ENCODE data around the gene SEPSECS. TPM values are rescaled to one million over a fixed set of nuclear protein-coding genes. Genes with fewer than 3 reads are reported as not detected.

The SEPSECS gene
- total and polyA plus RNA-seq, 2 donors (not counting 1 experiment from before 2014, with no cell fraction given), result 5.9 to 12.4 TPM

DNA sequence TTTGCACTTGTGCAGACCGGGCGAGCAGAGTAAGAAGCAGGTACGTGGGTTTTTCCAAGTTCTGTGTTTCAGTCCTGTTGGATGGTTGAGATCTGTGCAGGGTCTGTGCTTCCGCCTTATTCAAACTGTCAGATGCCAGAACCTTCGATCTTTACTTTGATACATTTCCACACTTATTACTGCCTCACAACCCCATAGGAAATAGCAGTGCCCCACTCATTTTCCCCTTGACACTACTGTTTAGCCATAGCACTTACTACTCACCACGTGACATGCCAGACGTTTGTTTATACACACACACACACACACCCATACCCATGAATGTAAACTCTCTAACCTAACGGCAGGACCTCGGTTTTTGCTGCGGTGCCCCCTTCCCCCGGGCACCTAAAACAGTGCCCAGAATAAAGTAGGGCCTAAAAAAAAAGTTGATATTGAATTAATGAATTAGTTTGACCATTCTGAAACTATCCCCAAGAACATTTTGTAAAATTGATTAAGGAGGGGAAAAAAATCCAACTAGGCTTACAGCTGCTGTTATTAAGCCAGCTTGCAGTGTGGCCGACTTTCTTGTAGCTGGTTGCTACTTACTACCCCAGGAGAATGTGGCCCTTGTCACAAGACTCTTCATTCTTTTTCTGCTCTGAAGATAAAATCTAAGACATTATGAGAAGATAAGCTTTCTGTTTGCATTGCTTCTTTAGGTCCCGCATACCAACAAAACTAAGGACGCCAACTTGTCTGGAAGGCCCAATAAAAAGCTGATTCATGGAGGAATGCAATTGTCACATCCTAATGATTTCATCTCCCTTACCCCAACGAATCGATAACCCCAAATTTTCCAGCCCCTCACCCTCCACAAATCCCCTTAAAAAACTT, 704 bp upstream of the SEPSECS start:
- TF ChIP-seq EZH2 (IDR thresholded peaks at IDR 0.05; ENCODE audit: low read length, missing control alignments), result no peak
- TF ChIP-seq, protein P1, sequence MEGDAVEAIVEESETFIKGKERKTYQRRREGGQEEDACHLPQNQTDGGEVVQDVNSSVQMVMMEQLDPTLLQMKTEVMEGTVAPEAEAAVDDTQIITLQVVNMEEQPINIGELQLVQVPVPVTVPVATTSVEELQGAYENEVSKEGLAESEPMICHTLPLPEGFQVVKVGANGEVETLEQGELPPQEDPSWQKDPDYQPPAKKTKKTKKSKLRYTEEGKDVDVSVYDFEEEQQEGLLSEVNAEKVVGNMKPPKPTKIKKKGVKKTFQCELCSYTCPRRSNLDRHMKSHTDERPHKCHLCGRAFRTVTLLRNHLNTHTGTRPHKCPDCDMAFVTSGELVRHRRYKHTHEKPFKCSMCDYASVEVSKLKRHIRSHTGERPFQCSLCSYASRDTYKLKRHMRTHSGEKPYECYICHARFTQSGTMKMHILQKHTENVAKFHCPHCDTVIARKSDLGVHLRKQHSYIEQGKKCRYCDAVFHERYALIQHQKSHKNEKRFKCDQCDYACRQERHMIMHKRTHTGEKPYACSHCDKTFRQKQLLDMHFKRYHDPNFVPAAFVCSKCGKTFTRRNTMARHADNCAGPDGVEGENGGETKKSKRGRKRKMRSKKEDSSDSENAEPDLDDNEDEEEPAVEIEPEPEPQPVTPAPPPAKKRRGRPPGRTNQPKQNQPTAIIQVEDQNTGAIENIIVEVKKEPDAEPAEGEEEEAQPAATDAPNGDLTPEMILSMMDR (conservative IDR thresholded peaks at IDR 0.05 in 1 of 2, IDR thresholded peaks at IDR 0.05 in 1 of 2; ENCODE audit: low read depth in 1 of 2, low read length in 2 of 2), result no peak
- Histone ChIP-seq H3K4me1 (ENCODE audit: control insufficient read depth, extremely low read depth, insufficient read depth, low read length) (peaks cover 2% of the 10 kb centered on the region), H3K4me3 (replicated peaks in 1 of 4; ENCODE audit: control extremely low read depth in 1 of 4, insufficient read depth in 1 of 4, low read depth in 3 of 4, low read length in 4 of 4) (peak overlapping the region; percentile 86 to 92 (median 88)), H3K27ac (ENCODE audit: insufficient read depth, low read length) (peak overlapping the region; percentile 91), H4K20me1 (ENCODE audit: control insufficient read depth, extremely low read depth, insufficient read depth, low read length) (no peaks in the 10 kb centered on the region), H3K36me3 (ENCODE audit: control insufficient read depth, insufficient read depth, low read length) (no peaks in the 10 kb centered on the region), H3K9me3 (ENCODE audit: control insufficient read depth, insufficient read depth, low read depth, low read length) (no peaks in the 10 kb centered on the region), H3K9ac (ENCODE audit: insufficient read depth, low read length) (peak overlapping the region; percentile 20), H3K27me3 (ENCODE audit: control insufficient read depth, insufficient read depth, low read length) (no peaks in the 10 kb centered on the region), H3K79me2 (ENCODE audit: control insufficient read depth, insufficient read depth, low read length) (peaks cover 2% of the 10 kb centered on the region), H2AFZ (ENCODE audit: low read length) (peak overlapping the region; percentile 76), H3K4me2 (ENCODE audit: extremely low read depth, insufficient read depth, low read length) (peak overlapping the region; percentile 88)
- DNase-seq (ENCODE audit: low read depth in 2 of 2), result peak; percentile 40 to 68

DNA sequence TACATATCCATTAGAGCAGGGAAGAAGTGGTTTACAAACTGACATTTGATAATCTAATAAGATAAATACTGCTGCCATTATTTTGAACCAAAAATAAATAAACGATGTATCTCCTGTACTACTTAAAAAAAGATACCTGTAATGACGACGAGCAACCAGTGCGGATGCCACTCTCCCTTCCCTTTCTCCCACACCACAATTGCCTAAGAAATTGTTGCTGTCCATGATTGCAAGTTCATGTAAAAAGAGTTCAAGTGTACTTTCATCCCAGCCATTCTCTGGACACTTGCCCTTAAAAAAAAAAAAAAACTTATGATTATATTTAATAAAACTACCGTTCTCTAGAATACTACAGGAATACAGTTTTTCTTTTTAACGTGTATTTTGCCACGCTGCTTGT, 1.4 kb downstream of the SEPSECS start:
- no peaks in the 10 kb centered on the region for H4K20me1 ChIP-seq (ENCODE audit: control insufficient read depth, extremely low read depth, insufficient read depth, low read length)
- H3K27ac ChIP-seq (ENCODE audit: insufficient read depth, low read length), result no peak overlapping the region
- TF ChIP-seq, protein P1 (conservative IDR thresholded peaks at IDR 0.05 in 1 of 2, IDR thresholded peaks at IDR 0.05 in 1 of 2; ENCODE audit: low read depth in 1 of 2, low read length in 2 of 2), result no peak
- no peak for TF ChIP-seq EZH2 (IDR thresholded peaks at IDR 0.05; ENCODE audit: low read length, missing control alignments)
- H2AFZ ChIP-seq (ENCODE audit: low read length), result no peak overlapping the region
- no peaks in the 10 kb centered on the region for H3K27me3 ChIP-seq (ENCODE audit: control insufficient read depth, insufficient read depth, low read length)
- peaks cover 2% of the 10 kb centered on the region for H3K4me1 ChIP-seq (ENCODE audit: control insufficient read depth, extremely low read depth, insufficient read depth, low read length)
- H3K36me3 ChIP-seq (ENCODE audit: control insufficient read depth, insufficient read depth, low read length), result no peaks in the 10 kb centered on the region
- H3K4me3 ChIP-seq (replicated peaks in 1 of 4; ENCODE audit: control extremely low read depth in 1 of 4, insufficient read depth in 1 of 4, low read depth in 3 of 4, low read length in 4 of 4), result no peak overlapping the region
- DNase-seq (ENCODE audit: low read depth in 2 of 2), result no peak
- no peaks in the 10 kb centered on the region for H3K9me3 ChIP-seq (ENCODE audit: control insufficient read depth, insufficient read depth, low read depth, low read length)
- no peak overlapping the region for H3K4me2 ChIP-seq (ENCODE audit: extremely low read depth, insufficient read depth, low read length)
- H3K9ac ChIP-seq (ENCODE audit: insufficient read depth, low read length), result no peak overlapping the region
- peaks cover 2% of the 10 kb centered on the region for H3K79me2 ChIP-seq (ENCODE audit: control insufficient read depth, insufficient read depth, low read length)

DNA sequence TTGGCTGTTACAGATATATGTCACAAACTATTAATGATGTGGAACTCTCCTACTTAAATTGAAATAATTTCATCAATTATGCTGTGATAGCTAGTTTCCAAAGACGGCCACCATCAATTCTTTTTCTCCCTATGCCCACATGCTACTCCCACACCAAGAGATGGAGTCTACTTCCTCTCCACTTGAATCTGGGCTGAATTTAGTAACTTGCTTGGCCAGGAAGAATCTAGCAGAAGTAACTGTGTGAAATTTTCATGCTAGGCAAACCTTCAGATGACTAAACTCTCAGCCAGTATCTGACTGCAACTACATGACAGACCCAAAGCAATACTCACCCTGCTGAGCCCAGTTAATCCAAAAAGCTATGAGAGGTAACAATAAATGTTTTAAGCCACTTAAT, 3.2 kb downstream of the SEPSECS start:
- no peak overlapping the region for H3K9ac ChIP-seq (ENCODE audit: insufficient read depth, low read length)
- H2AFZ ChIP-seq (ENCODE audit: low read length), result no peak overlapping the region
- TF ChIP-seq, protein P1 (conservative IDR thresholded peaks at IDR 0.05 in 1 of 2, IDR thresholded peaks at IDR 0.05 in 1 of 2; ENCODE audit: low read depth in 1 of 2, low read length in 2 of 2), result no peak
- TF ChIP-seq EZH2 (IDR thresholded peaks at IDR 0.05; ENCODE audit: low read length, missing control alignments), result no peak
- no peak for DNase-seq (ENCODE audit: low read depth in 2 of 2)
- no peaks in the 10 kb centered on the region for H3K9me3 ChIP-seq (ENCODE audit: control insufficient read depth, insufficient read depth, low read depth, low read length)
- peaks cover 2% of the 10 kb centered on the region for H3K79me2 ChIP-seq (ENCODE audit: control insufficient read depth, insufficient read depth, low read length)
- peaks cover 2% of the 10 kb centered on the region for H3K4me1 ChIP-seq (ENCODE audit: control insufficient read depth, extremely low read depth, insufficient read depth, low read length)
- H4K20me1 ChIP-seq (ENCODE audit: control insufficient read depth, extremely low read depth, insufficient read depth, low read length), result no peaks in the 10 kb centered on the region
- H3K36me3 ChIP-seq (ENCODE audit: control insufficient read depth, insufficient read depth, low read length), result no peaks in the 10 kb centered on the region
- H3K27ac ChIP-seq (ENCODE audit: insufficient read depth, low read length), result no peak overlapping the region
- no peaks in the 10 kb centered on the region for H3K27me3 ChIP-seq (ENCODE audit: control insufficient read depth, insufficient read depth, low read length)
- no peak overlapping the region for H3K4me2 ChIP-seq (ENCODE audit: extremely low read depth, insufficient read depth, low read length)
- H3K4me3 ChIP-seq (replicated peaks in 1 of 4; ENCODE audit: control extremely low read depth in 1 of 4, insufficient read depth in 1 of 4, low read depth in 3 of 4, low read length in 4 of 4), result no peak overlapping the region

All from fibroblast of lung (primary cell).